Measurements from ENCODE around the gene CDC25A.
"Not testable (repeated sequence)": the region's sequence is repeated elsewhere in the genome, so short reads cannot be mapped to it uniquely, and the experiment has no call there.

Gene CDC25A

GRCh38 chr3:48118322-48118721 is 69.9 kb downstream of the CDC25A start:
- no peaks in the 10 kb centered on the region for H3K27me3 ChIP-seq

GRCh38 chr3:48112813-48113212 is 75.4 kb downstream of the CDC25A start:
- H3K27me3 ChIP-seq, result no peaks in the 10 kb centered on the region
- H3K27ac ChIP-seq, result no peak overlapping the region
- no peak overlapping the region for H3K4me3 ChIP-seq (ENCODE audit: low read depth in 1 of 2, low read length in 1 of 2)
- no peaks in the 10 kb centered on the region for H3K9me3 ChIP-seq
- H3K4me1 ChIP-seq (ENCODE audit: control insufficient read depth in 1 of 2, insufficient read depth in 1 of 2, low read depth in 1 of 2, low read length in 1 of 2), result no peaks in the 10 kb centered on the region
- no peaks in the 10 kb centered on the region for H3K36me3 ChIP-seq
- TF ChIP-seq CTCF (IDR thresholded peaks at IDR 0.05), result no peak

More at GRCh38 chr3:48118322-48118721, 69.9 kb downstream of the CDC25A start:
- no peak for TF ChIP-seq CTCF (IDR thresholded peaks at IDR 0.05)
- H3K27ac ChIP-seq, result no peak overlapping the region
- H3K36me3 ChIP-seq, result no peaks in the 10 kb centered on the region
- H3K4me3 ChIP-seq (ENCODE audit: low read depth in 1 of 2, low read length in 1 of 2), result no peak overlapping the region
- no peaks in the 10 kb centered on the region for H3K4me1 ChIP-seq (ENCODE audit: control insufficient read depth in 1 of 2, insufficient read depth in 1 of 2, low read depth in 1 of 2, low read length in 1 of 2)
- H3K9me3 ChIP-seq, result no peaks in the 10 kb centered on the region

- H3K27ac ChIP-seq; H3K27me3 ChIP-seq; H3K4me3 ChIP-seq (ENCODE audit: low read depth in 1 of 2, low read length in 1 of 2); H3K4me1 ChIP-seq (ENCODE audit: control insufficient read depth in 1 of 2, insufficient read depth in 1 of 2, low read depth in 1 of 2, low read length in 1 of 2); H3K36me3 ChIP-seq; H3K9me3 ChIP-seq: not testable (repeated sequence)
These were observed 76.0 kb downstream of the CDC25A start for GRCh38 chr3:48112108-48112791.

- TF ChIP-seq CTCF (IDR thresholded peaks at IDR 0.05), result no peak
- no peaks in the 10 kb centered on the region for H3K4me1 ChIP-seq (ENCODE audit: control insufficient read depth in 1 of 2, insufficient read depth in 1 of 2, low read depth in 1 of 2, low read length in 1 of 2)
- H3K9me3 ChIP-seq, result no peaks in the 10 kb centered on the region
- no peaks in the 10 kb centered on the region for H3K36me3 ChIP-seq
- no peak overlapping the region for H3K27ac ChIP-seq
- no peaks in the 10 kb centered on the region for H3K27me3 ChIP-seq
- no peak overlapping the region for H3K4me3 ChIP-seq (ENCODE audit: low read depth in 1 of 2, low read length in 1 of 2)
These were observed 77.8 kb downstream of the CDC25A start for GRCh38 chr3:48110463-48110862.

GRCh38 chr3:48107227-48107626 is 81.0 kb downstream of the CDC25A start:
- H3K27ac ChIP-seq, result no peak overlapping the region
- no peak for TF ChIP-seq CTCF (IDR thresholded peaks at IDR 0.05)
- no peaks in the 10 kb centered on the region for H3K36me3 ChIP-seq
- H3K9me3 ChIP-seq, result no peaks in the 10 kb centered on the region
- H3K4me1 ChIP-seq (ENCODE audit: control insufficient read depth in 1 of 2, insufficient read depth in 1 of 2, low read depth in 1 of 2, low read length in 1 of 2), result no peaks in the 10 kb centered on the region
- no peaks in the 10 kb centered on the region for H3K27me3 ChIP-seq
- no peak overlapping the region for H3K4me3 ChIP-seq (ENCODE audit: low read depth in 1 of 2, low read length in 1 of 2)
